ENCODE results near the gene CD99L2. TPM values are rescaled to one million over a fixed set of nuclear protein-coding genes. Genes with fewer than 3 reads are reported as not detected.
A peak's percentile ranks its signal among the peaks of the same experiment; 100 is the strongest.
"Not testable (repeated sequence)": the region's sequence is repeated elsewhere in the genome, so short reads cannot be mapped to it uniquely, and the experiment has no call there.

The CD99L2 gene
- polyA plus RNA-seq, 3 donors from 2014 or later = 17.6 to 25.2 (median 23.7) TPM

DNA sequence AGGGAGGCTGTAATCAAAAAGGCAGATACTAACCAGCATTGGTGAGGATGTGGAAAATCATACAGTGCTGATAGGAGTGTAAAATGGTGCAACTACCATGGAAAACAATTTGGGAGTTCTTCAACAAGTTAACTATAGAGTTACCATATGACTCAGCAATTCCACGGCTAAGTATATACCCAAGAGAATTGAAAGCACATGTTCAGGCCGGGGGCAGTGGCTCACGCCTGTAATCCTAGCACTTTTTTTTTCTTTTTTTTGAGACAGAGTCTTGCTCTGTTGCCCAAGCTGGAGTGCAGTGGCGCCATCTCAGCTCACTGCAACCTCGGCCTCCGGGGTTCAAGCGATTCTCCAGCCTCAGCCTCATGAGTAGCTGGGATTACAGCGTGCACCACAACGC, 15.0 kb upstream of the CD99L2 start:
- no peak for DNase-seq
- Mint-ChIP-seq H3K27ac (no peak overlapping the region), H3K4me3 (no peak overlapping the region), H3K36me3 (no peaks in the 10 kb centered on the region), H3K27me3 (ENCODE audit: low read depth in 3 of 3) (peaks cover 0 to 8% (median 0%) of the 10 kb centered on the region in 3 donors), H3K4me1 (no peaks in the 10 kb centered on the region), H3K9me3 (peaks cover 0 to 5% (median 0%) of the 10 kb centered on the region in 6 donors)

DNA sequence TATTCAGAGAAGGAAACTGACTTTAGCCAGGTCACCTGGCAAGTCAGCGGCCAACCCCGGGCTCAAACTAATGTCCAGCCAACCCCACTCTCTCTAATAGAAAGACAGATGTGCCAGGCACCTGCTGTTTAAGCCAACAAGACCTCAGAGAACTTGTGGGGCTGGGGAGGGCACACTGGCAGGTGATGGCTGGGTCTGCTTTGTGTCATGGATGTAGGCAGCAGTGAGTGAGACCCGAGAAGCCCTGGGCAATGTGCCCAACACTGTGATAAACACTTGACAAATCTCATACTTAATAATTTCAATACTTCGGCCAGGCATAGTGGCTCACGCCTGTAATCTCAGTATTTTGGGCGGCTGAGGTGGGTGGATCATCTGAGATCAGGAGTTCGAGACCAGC, 9.0 kb upstream of the CD99L2 start:
- Mint-ChIP-seq H3K9me3 (no peaks in the 10 kb centered on the region), H3K36me3 (no peaks in the 10 kb centered on the region), H3K27me3 (ENCODE audit: low read depth in 3 of 3) (peaks cover 0 to 13% (median 0%) of the 10 kb centered on the region in 3 donors), H3K4me3 (no peak overlapping the region), H3K27ac (no peak overlapping the region), H3K4me1 (no peaks in the 10 kb centered on the region)
- no peak for DNase-seq

DNA sequence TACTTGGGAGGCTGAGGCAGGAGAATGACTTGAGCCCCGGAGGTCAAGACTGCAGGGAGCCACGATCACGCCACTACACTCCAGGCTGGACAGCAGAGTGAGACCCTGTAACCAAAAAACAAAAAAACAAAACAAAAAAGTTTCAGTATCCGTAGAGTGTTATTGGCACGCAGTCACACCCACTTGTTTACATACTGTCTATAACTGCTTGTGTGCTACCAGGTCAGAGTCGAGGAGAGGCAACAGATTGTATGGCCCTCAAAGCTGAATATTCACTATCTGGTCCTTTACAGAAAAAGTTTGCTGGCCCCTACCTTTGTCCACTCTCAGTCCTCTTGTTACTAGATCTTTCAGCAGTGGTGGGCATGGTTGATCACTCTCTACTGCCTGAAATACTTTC, 8.2 kb upstream of the CD99L2 start:
- H3K27me3 Mint-ChIP-seq (ENCODE audit: low read depth in 3 of 3) = peaks cover 0 to 9% (median 0%) of the 10 kb centered on the region in 3 donors
- H3K36me3 Mint-ChIP-seq = no peaks in the 10 kb centered on the region
- no peaks in the 10 kb centered on the region for H3K4me1 Mint-ChIP-seq
- no peak overlapping the region for H3K4me3 Mint-ChIP-seq
- no peak overlapping the region for H3K27ac Mint-ChIP-seq
- no peaks in the 10 kb centered on the region for H3K9me3 Mint-ChIP-seq
- DNase-seq = no peak

DNA sequence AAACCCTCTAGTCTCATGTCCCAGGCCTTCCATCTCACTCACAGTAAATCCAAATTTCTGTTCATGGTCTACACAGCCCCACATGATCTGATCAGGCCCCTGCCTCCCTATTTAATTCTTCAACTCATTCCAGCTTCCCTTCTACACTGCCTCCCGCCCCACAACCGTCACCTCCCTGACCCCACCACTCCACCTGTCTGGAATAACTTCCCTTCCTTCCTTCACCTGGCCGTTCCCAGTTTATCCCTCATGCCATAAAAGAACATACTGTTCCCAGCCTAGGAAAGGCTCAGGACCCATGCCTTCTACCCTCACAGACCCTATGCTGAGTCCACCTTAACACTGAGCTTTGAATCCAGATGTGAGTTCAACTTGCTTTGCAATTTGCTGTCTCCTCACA, 6.8 kb upstream of the CD99L2 start:
- H3K36me3 Mint-ChIP-seq = no peaks in the 10 kb centered on the region
- no peak overlapping the region for H3K4me3 Mint-ChIP-seq
- no peak overlapping the region for H3K27ac Mint-ChIP-seq

GRCh38 chrX:150903110-150903508, 4.6 kb upstream of the CD99L2 start:
- Mint-ChIP-seq H3K9me3 (no peaks in the 10 kb centered on the region), H3K36me3 (no peaks in the 10 kb centered on the region), H3K27ac (no peak overlapping the region), H3K4me1 (peaks cover 0 to 4% of the 10 kb centered on the region in 2 donors), H3K27me3 (ENCODE audit: low read depth in 3 of 3) (peaks cover 0 to 13% (median 0%) of the 10 kb centered on the region in 3 donors), H3K4me3 (no peak overlapping the region)
- DNase-seq = no peak

More for the DNA sequence above, 6.8 kb upstream of the CD99L2 start:
- DNase-seq = no peak
- Mint-ChIP-seq H3K4me1 (no peaks in the 10 kb centered on the region), H3K27me3 (ENCODE audit: low read depth in 3 of 3) (peaks cover 0 to 10% (median 0%) of the 10 kb centered on the region in 3 donors), H3K9me3 (no peaks in the 10 kb centered on the region)

GRCh38 chrX:150902434-150903109, 4.1 kb upstream of the CD99L2 start:
- H3K4me3 Mint-ChIP-seq = no peak overlapping the region
- DNase-seq = no peak
- no peaks in the 10 kb centered on the region for H3K36me3 Mint-ChIP-seq
- peaks cover 0 to 13% (median 0%) of the 10 kb centered on the region in 3 donors for H3K27me3 Mint-ChIP-seq (ENCODE audit: low read depth in 3 of 3)
- H3K27ac Mint-ChIP-seq = no peak overlapping the region
- no peaks in the 10 kb centered on the region for H3K9me3 Mint-ChIP-seq
- H3K4me1 Mint-ChIP-seq = peaks cover 3 to 6% of the 10 kb centered on the region in 2 donors

GRCh38 chrX:150899191-150899757, 806 bp upstream of the CD99L2 start:
- no peaks in the 10 kb centered on the region for H3K36me3 Mint-ChIP-seq
- H3K27me3 Mint-ChIP-seq (ENCODE audit: low read depth in 3 of 3) = peaks cover 0 to 6% (median 0%) of the 10 kb centered on the region in 3 donors
- peaks cover 8 to 11% of the 10 kb centered on the region in 2 donors for H3K4me1 Mint-ChIP-seq
- peak; percentile 27 to 38 (median 38) for DNase-seq
- H3K27ac Mint-ChIP-seq = peak overlapping the region; percentile 9 to 83 (median 56)
- H3K9me3 Mint-ChIP-seq = no peaks in the 10 kb centered on the region
- peak overlapping the region; percentile 87 to 93 (median 89) for H3K4me3 Mint-ChIP-seq

- Mint-ChIP-seq H3K27ac (peak overlapping the region in 4 of 6 donors; percentile 20 to 77 (median 68)), H3K36me3 (no peaks in the 10 kb centered on the region), H3K4me1 (peaks cover 8 to 11% of the 10 kb centered on the region in 2 donors), H3K9me3 (no peaks in the 10 kb centered on the region), H3K27me3 (ENCODE audit: low read depth in 3 of 3) (peaks cover 0 to 4% (median 0%) of the 10 kb centered on the region in 3 donors), H3K4me3 (peak overlapping the region; percentile 72 to 77 (median 76))
- peak in 2 of 3 donors; percentile 12 to 14 for DNase-seq
These were observed 797 bp downstream of the CD99L2 start for GRCh38 chrX:150897421-150898320.

DNA sequence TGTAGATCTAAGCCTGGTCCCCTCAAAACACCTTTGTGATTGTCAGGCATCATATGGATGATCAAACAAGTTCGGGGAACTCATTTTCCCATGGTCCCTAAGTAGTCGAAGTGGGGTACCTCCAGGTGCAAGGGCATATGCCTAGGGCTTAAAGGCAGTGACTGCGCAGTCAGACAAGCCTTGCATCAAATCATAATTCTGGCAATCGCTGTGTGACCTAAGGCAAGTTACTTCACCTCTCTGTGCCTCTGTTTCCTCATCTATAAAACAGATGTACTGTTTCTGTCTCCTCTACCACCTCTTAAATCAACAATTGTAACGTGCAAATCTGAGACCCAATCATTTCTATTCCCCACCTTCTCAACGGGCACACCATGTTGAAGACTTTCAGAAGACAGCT, 1.8 kb downstream of the CD99L2 start:
- H3K27me3 Mint-ChIP-seq (ENCODE audit: low read depth in 3 of 3) = peaks cover 0 to 4% (median 0%) of the 10 kb centered on the region in 3 donors

DNA sequence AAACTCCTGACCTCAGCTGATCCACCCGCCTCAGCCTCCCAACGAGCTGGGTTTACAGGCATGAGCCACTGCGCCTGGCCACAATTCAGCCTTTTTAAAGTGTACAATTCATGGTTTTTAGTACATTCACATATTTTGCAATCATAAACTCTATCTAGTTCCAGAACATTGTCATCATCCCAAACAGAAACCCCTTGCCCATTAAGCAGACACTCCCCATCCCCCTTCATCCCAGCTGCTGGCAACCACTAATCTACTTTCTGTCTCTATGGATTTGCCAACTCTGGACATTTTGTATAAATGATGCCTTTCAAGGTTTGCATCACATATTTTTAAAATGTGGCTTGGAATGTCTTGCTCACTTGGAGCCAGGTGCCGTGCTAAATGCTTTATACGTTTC, 4.5 kb downstream of the CD99L2 start:
- H3K36me3 Mint-ChIP-seq = no peaks in the 10 kb centered on the region

More for the DNA sequence above, 1.8 kb downstream of the CD99L2 start:
- Mint-ChIP-seq H3K36me3 (no peaks in the 10 kb centered on the region), H3K4me3 (no peak overlapping the region), H3K4me1 (peaks cover 8 to 11% of the 10 kb centered on the region in 2 donors), H3K27ac (peak overlapping the region in 1 of 6 donors; percentile 18), H3K9me3 (no peaks in the 10 kb centered on the region)
- DNase-seq = no peak

GRCh38 chrX:150889131-150889530, 9.3 kb downstream of the CD99L2 start:
- Mint-ChIP-seq H3K4me3 (no peak overlapping the region), H3K36me3 (no peaks in the 10 kb centered on the region), H3K4me1 (no peaks in the 10 kb centered on the region), H3K27ac (no peak overlapping the region), H3K9me3 (no peaks in the 10 kb centered on the region), H3K27me3 (ENCODE audit: low read depth in 3 of 3) (peaks cover 0 to 3% (median 0%) of the 10 kb centered on the region in 3 donors)
- DNase-seq = no peak

More for the DNA sequence above, 4.5 kb downstream of the CD99L2 start:
- Mint-ChIP-seq H3K4me1 (peaks cover 3 to 11% of the 10 kb centered on the region in 2 donors), H3K27me3 (ENCODE audit: low read depth in 3 of 3) (no peaks in the 10 kb centered on the region), H3K9me3 (no peaks in the 10 kb centered on the region), H3K27ac (no peak overlapping the region), H3K4me3 (no peak overlapping the region)
- DNase-seq = no peak

DNA sequence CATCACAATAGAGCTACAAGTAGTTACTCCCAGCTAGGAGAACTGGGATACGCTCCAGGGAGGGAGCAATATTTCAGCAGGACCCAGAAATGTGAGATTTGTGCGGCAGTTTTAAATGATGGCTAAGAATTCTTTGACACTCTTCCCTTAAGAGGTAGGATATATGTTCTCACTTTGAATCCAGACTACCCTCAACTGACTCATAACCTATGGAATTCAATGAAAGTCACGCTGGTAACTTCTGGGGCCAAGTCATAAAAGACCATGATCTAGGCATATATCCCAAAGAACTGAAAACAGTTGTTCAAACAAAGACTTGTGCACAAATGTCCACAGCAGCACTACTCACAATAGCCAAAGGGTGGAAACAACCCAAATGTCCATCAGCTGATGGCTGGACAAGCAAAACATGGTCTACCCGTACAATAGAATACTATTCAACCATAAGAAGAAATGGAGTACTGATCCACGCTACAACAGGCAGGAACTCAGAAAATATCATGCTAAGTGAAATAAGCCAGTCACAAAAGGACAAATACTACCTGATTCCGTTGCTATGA, 10.5 kb downstream of the CD99L2 start:
- no peak overlapping the region for H3K4me3 Mint-ChIP-seq
- peaks cover 0 to 3% (median 2%) of the 10 kb centered on the region in 3 donors for H3K27me3 Mint-ChIP-seq (ENCODE audit: low read depth in 3 of 3)
- no peak for DNase-seq
- no peaks in the 10 kb centered on the region for H3K36me3 Mint-ChIP-seq
- no peaks in the 10 kb centered on the region for H3K4me1 Mint-ChIP-seq
- H3K27ac Mint-ChIP-seq = no peak overlapping the region
- no peaks in the 10 kb centered on the region for H3K9me3 Mint-ChIP-seq

GRCh38 chrX:150887268-150887667, 11.2 kb downstream of the CD99L2 start:
- H3K27me3 Mint-ChIP-seq (ENCODE audit: low read depth in 3 of 3); H3K36me3 Mint-ChIP-seq; H3K4me1 Mint-ChIP-seq; H3K9me3 Mint-ChIP-seq; H3K27ac Mint-ChIP-seq; H3K4me3 Mint-ChIP-seq; DNase-seq: not testable (repeated sequence)
